IPS-18a (cell line): Measurements from ENCODE around the gene MRPS10.
A peak's percentile ranks its signal among the peaks of the same experiment; 100 is the strongest.
"Not testable (repeated sequence)": the region's sequence is repeated elsewhere in the genome, so short reads cannot be mapped to it uniquely, and the experiment has no call there.

Experiments
- H3K27ac ChIP-seq: one replicate; pipeline ENCODE4 v1.5.1; 2013; ENCODE audit warnings: low read length
- H3K27me3 ChIP-seq: one replicate; pipeline ENCODE4 v1.6.1; 2013; ENCODE audit warnings: mild to moderate bottlenecking, low read length; ENCODE audit not compliant: control insufficient read depth, insufficient read depth
- H3K36me3 ChIP-seq: one replicate; pipeline ENCODE4 v1.6.1; 2013; ENCODE audit warnings: low read depth, low read length; ENCODE audit not compliant: control insufficient read depth
- H3K4me1 ChIP-seq: one replicate; pipeline ENCODE4 v1.6.1; 2013; ENCODE audit warnings: low read depth, low read length; ENCODE audit not compliant: control insufficient read depth
- H3K4me3 ChIP-seq: one replicate; pipeline ENCODE4 v1.5.1; 2013; ENCODE audit warnings: low read length
- H3K9ac ChIP-seq: one replicate; pipeline ENCODE4 v1.6.1; 2013; ENCODE audit warnings: mild to moderate bottlenecking, low read length, moderate library complexity
- H3K9me3 ChIP-seq: one replicate; pipeline ENCODE4 v1.6.1; 2013; ENCODE audit warnings: low read depth, low read length; ENCODE audit not compliant: control insufficient read depth

Gene MRPS10

GRCh38 chr6:42185597-42185996 is 32.1 kb downstream of the MRPS10 start:
- Histone ChIP-seq H3K27me3 (no peaks in the 10 kb centered on the region), H3K4me1 (no peaks in the 10 kb centered on the region), H3K9ac (no peak overlapping the region), H3K27ac (no peak overlapping the region), H3K4me3 (no peak overlapping the region), H3K36me3 (no peaks in the 10 kb centered on the region), H3K9me3 (no peaks in the 10 kb centered on the region)

GRCh38 chr6:42184475-42184874 is 33.2 kb downstream of the MRPS10 start:
- Histone ChIP-seq H3K4me1 (no peaks in the 10 kb centered on the region), H3K27ac (no peak overlapping the region), H3K4me3 (no peak overlapping the region), H3K9ac (no peak overlapping the region), H3K36me3 (no peaks in the 10 kb centered on the region), H3K9me3 (no peaks in the 10 kb centered on the region), H3K27me3 (no peaks in the 10 kb centered on the region)

- Histone ChIP-seq H3K9me3 (no peaks in the 10 kb centered on the region), H3K27me3 (no peaks in the 10 kb centered on the region), H3K4me1 (peaks cover 7% of the 10 kb centered on the region), H3K27ac (no peak overlapping the region), H3K36me3 (no peaks in the 10 kb centered on the region), H3K4me3 (no peak overlapping the region), H3K9ac (no peak overlapping the region)
Observed at GRCh38 chr6:42182101-42182500, 35.6 kb downstream of the MRPS10 start.

GRCh38 chr6:42179945-42180313 is 37.7 kb downstream of the MRPS10 start:
- H3K36me3 ChIP-seq = no peaks in the 10 kb centered on the region
- H3K27ac ChIP-seq = no peak overlapping the region
- H3K9me3 ChIP-seq = no peaks in the 10 kb centered on the region
- no peak overlapping the region for H3K4me3 ChIP-seq
- H3K4me1 ChIP-seq = peaks cover 16% of the 10 kb centered on the region
- no peaks in the 10 kb centered on the region for H3K27me3 ChIP-seq
- no peak overlapping the region for H3K9ac ChIP-seq

GRCh38 chr6:42179261-42179944 is 38.3 kb downstream of the MRPS10 start:
- Histone ChIP-seq H3K9me3 (no peaks in the 10 kb centered on the region), H3K9ac (no peak overlapping the region), H3K36me3 (no peaks in the 10 kb centered on the region), H3K27ac (no peak overlapping the region), H3K4me1 (peaks cover 16% of the 10 kb centered on the region), H3K27me3 (no peaks in the 10 kb centered on the region), H3K4me3 (no peak overlapping the region)

- H3K4me3 ChIP-seq = peak overlapping the region; percentile 53
- no peaks in the 10 kb centered on the region for H3K36me3 ChIP-seq
- H3K9me3 ChIP-seq = no peaks in the 10 kb centered on the region
- no peaks in the 10 kb centered on the region for H3K27me3 ChIP-seq
- H3K27ac ChIP-seq = no peak overlapping the region
- H3K9ac ChIP-seq = peak overlapping the region; percentile 33
- peaks cover 16% of the 10 kb centered on the region for H3K4me1 ChIP-seq
Observed at GRCh38 chr6:42177514-42178364, 39.9 kb downstream of the MRPS10 start.

- H3K9me3 ChIP-seq = no peaks in the 10 kb centered on the region
- H3K36me3 ChIP-seq = no peaks in the 10 kb centered on the region
- H3K9ac ChIP-seq = peak overlapping the region; percentile 33
- peak overlapping the region; percentile 53 for H3K4me3 ChIP-seq
- no peak overlapping the region for H3K27ac ChIP-seq
- H3K27me3 ChIP-seq = no peaks in the 10 kb centered on the region
- peaks cover 16% of the 10 kb centered on the region for H3K4me1 ChIP-seq
Observed at GRCh38 chr6:42176981-42177380, 40.7 kb downstream of the MRPS10 start.

GRCh38 chr6:42175860-42176259 is 41.8 kb downstream of the MRPS10 start:
- H3K27ac ChIP-seq = no peak overlapping the region
- no peak overlapping the region for H3K4me3 ChIP-seq
- H3K9me3 ChIP-seq = no peaks in the 10 kb centered on the region
- no peak overlapping the region for H3K9ac ChIP-seq
- no peaks in the 10 kb centered on the region for H3K27me3 ChIP-seq
- peaks cover 16% of the 10 kb centered on the region for H3K4me1 ChIP-seq
- no peaks in the 10 kb centered on the region for H3K36me3 ChIP-seq

GRCh38 chr6:42173101-42173500 is 44.6 kb downstream of the MRPS10 start, which contains the start of gene GUCA1A:
GUCA1A (plus strand) TSS chr6:42173364; CDS start chr6:42173614, 250 bp downstream.
- Histone ChIP-seq H3K9me3 (no peaks in the 10 kb centered on the region), H3K27me3 (no peaks in the 10 kb centered on the region), H3K4me1 (peaks cover 16% of the 10 kb centered on the region), H3K9ac (no peak within 1 kb of the TSS), H3K36me3 (no peaks in the 10 kb centered on the region), H3K4me3 (no peak within 1 kb of the TSS), H3K27ac (no peak within 1 kb of the TSS)

- Histone ChIP-seq H3K27me3 (no peaks in the 10 kb centered on the region), H3K9me3 (no peaks in the 10 kb centered on the region), H3K4me1 (peaks cover 10% of the 10 kb centered on the region), H3K27ac (no peak overlapping the region), H3K9ac (no peak overlapping the region), H3K4me3 (no peak overlapping the region), H3K36me3 (no peaks in the 10 kb centered on the region)
Observed at GRCh38 chr6:42171813-42172581, 45.7 kb downstream of the MRPS10 start.

- H3K27ac ChIP-seq, H3K9me3 ChIP-seq, H3K36me3 ChIP-seq, H3K9ac ChIP-seq, H3K4me3 ChIP-seq, H3K4me1 ChIP-seq, H3K27me3 ChIP-seq: not testable (repeated sequence)
Observed at GRCh38 chr6:42169780-42170179, 47.9 kb downstream of the MRPS10 start.
